Fibroblast of gingiva (primary cell): Measurements from ENCODE around the gene ATG2A.
A peak's percentile ranks its signal among the peaks of the same experiment; 100 is the strongest.

ENCODE experiments used
- DNase-seq: peaks from one replicate; pipeline ENCODE4 v3.0.0-alpha.2; 2011; ENCODE audit warnings: low read depth

Gene ATG2A

DNA sequence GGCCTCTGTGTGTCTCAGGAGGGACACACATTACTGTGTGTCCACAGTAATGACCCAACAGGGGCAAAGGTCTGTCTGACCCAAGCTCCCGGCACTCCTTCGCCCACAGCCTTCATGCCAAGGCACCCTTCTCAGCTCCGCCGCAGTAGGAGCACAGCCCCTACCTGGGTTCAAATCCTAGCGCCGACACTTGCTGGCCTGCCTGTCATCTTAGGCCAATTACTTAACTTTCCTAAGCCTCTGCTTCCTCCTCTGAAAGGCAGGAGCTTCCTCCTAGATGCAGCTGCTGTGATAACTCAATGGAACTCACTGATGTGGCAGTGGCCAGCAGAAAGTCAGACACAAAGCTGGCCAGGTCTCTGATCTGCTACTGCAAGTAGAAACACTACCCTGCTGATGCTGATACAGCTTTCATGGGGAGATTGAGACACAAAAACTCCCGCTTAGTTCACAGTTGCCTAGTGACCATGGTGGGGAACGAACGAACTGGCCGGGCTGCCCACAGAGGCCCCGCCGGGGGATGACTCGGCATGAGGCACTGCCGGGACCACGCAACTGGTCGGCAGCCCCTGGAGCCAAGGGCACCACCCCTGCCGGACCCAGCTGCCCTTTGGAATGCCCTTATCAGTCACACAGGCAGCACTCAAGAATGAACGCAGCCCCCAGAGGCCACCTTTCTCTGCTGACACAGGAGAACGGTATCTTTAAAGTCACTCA, 46.7 kb downstream of the ATG2A start:
- DNase-seq = peak; percentile 60

DNA sequence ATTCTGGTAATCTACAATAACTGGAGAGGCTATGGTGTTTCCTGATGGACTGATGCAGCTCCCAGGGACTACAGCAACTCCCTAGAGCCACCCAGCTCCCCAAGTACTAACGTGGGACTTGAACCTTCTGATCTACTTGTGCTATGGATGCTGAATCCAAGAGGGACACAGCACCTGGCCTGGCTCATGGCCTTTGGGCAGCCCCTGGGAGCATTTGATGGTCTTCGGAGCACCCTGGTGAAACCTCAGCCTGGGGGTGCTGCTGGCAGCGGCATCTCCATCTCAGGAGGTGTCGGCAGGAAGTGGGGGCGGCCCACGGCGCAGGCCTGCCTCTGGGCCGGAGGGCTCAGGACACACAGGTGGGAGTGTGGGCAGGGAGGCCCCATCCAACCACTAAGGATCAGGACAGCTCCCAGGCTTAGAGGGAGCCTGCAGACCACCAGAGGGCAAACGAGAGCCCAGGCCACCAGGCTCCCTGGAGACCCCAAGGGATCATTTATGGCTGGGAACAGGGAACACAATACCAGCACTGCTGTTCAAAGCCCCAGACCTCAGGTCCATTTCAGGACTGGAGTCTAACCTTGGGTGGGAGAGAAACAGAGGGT, 47.3 kb downstream of the ATG2A start:
- DNase-seq = no peak

DNA sequence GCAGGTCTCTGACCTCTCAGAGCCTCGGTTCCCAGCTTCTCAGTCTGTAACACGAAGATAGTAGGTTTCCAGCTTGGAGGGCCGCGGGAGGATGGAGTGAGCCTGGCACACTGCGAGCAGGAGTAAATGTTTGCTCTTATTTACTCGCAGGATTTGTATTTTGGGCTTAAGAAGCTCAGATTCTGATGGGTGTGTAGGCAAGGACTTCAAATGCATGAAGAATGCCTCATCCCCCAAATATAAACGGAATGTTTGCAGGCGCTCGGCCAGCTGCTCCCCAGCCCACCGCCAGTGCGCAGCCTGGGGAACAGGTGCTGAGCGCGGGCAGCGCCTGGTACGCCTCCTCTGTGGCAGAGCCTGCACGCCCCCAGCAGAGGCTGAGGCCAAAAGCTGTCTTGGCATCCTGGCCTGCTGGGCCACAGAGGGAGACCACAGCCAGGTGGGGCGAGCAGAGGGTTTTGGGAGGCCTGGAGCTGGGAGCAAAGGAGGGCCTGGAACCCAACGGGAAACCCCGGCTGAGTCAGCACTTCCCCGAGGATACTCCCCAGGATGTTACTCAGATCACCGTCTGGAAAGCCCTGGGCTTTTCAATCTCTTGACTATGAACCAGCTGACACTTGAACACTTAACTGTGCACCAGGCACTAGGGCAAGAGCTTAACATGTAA, 48.0 kb downstream of the ATG2A start:
- DNase-seq = peak; percentile 41

DNA sequence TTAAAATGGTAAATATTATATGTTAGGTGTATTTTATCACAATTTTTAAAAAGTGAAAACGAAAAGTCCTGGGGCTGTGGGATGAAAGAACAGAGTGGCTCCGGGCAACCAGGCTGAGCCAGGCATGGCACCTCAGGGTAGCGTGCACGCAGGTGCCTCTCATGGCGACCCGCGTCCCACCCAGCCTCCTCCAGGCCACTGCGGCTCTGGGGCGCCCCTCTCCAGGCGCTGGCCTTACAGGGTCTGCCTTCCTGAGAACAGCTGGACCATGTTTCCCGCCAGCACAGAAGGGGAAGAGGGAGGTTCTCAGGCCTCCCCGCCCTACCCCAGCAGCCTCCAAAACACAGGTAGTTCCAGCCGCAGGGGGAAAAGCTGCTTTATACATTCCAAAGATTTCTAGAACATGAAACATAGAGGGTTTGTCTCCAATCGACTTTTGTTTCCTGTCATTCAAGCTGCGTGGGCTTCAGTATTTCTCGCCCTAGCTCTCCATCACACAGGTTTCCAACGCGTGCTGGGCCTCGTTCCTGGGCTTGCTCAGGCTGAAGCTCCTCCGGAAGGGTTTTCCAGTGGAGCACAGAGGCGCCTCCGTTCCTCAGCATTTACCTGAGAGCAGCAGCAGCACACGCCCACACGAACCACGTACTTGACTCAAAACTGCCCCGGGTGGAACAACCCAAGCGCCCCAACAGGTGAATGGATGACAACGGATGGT, 49.1 kb downstream of the ATG2A start:
- no peak for DNase-seq

DNA sequence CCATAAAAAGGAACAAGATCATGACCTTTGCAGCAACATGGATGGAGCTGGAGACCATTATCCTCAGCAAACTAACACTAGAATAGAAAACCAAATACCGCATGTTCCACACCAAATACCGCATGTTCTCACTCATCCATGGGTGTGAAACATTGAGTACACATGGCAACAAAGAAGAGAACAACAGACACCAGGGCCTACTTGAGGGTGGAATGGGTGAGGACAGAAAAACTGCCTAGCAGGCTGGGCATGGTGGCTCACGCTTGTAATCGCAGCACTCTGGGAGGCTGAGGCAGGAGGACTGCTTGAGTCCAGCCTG, 50.9 kb downstream of the ATG2A start:
- no peak for DNase-seq

DNA sequence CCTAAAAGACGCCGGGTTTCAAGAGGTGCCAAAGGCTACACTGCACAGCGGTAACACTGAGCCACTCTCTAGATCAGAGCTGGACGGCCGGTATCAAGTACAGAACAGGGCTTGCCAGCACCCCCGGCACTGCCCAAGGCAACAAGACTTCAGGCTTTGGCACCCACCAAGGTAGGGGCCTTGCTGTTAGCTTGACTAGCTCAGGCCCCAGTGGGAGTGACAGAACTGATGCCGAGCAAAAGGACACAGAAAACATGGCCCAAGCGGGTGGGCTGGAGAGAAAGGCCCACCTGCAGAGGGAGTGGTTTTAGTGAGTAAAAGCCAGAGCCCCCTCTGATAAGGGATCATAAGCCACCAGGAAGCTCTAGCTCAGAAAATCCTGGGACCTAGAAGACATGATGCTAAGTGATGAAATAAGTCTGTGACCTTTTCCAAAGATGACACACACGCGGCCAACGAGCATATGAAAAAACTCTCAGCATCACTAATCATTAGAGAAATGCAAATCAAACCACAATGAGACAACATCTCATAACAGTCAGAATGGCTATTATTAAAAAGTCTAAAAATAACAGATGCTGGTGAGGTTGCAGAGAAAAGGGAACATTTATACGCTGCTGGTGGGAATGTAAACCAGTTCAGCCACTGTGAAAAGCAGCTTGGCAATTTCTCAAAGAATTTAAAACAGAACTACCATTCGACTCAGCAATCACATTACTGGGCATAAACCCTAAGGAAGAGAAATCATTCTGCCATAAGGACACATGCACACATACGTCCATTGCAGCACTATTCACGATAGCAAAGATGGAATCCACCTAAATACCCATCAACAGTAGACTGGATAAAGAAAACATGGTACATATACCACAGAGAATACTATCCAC, 51.5 kb downstream of the ATG2A start:
- DNase-seq = peak; percentile 82

DNA sequence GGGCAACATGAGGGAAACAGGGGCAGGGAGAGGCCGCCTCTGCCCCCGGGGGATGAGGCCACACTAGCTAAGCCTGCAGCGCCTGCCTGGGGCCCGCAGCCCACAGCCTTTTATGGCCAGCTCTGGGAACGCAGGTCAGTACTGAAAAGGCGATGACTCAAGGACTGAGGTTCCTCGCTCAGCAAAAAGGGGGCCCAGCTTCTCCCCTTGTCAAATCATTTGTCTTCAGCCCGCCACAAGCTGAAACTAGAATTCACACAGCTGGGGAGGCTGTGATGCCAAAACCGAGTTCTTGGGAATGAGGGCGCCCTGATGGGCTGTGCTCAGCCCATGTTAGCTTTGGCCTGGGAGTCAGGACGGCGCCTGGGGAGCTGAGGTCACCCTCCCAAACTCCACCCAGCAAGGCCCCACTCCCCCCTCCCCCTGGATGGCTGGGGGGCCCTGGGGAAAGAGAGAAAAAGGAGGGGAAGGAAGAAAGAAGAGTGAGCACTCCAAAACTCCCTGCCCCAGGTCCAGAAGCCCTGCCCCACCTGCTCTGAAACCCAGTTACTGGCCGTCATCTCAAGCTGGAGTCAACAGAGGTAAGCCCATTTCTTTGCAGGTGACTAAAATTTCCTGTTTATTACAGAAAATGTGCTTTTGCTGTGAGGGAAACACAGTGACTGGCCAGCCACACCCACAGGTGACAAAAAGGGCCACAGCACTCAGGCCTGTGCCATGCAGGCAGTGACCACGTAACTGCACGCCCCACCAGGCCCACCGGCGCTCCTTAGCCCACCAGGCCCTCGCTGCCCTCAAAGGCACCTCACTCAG, 52.3 kb downstream of the ATG2A start:
- peak; percentile 86 for DNase-seq

DNA sequence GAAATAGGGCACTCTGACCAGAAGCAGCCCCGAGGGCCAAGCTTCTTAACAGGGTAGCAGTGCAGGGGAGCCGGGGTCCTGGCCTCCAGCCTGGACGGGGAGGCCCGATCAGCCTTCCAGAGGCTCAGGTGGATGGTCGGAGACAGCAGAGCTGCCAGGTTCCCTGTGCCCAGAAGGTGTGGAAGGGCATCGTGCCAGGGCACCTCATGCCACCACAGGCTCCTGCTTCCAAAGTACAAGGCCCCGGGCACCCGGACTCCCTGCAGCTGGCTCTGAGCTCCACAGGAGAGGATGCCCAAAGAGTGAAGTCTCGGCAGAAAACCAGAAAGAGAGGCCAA, 52.9 kb downstream of the ATG2A start:
- no peak for DNase-seq

DNA sequence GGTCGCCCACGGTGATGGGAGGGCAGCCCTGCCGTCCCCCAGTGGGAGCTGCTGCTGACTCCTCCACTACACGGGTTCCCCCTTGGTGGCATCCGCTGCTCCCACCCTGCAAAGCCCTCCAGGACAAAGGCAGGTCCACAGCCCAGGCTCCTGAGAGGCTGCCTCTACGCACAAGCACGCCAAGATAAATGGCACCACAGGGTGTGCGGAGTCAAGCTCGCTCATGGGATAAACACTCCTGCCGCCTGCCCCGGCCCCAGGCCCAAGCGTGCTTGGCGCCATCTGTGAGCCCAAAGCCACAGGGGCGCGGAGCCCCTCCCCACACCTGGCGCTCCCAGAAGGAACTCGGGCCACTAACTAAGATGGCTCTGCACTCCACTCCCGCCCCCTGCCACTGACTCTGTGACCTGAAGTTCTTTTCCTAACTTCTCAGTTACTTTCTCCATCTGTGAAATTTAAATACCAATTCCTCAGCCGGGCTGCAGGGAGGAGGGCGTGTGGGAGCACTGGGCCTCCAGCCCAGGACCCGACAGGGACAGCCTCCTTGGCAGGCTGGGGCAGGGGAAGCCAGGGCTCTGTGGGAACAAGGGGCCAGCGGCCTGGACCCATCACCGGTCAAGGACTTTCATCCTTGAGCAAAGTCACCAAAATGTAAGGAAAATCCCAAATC, 53.5 kb downstream of the ATG2A start:
- peak; percentile 37 for DNase-seq

DNA sequence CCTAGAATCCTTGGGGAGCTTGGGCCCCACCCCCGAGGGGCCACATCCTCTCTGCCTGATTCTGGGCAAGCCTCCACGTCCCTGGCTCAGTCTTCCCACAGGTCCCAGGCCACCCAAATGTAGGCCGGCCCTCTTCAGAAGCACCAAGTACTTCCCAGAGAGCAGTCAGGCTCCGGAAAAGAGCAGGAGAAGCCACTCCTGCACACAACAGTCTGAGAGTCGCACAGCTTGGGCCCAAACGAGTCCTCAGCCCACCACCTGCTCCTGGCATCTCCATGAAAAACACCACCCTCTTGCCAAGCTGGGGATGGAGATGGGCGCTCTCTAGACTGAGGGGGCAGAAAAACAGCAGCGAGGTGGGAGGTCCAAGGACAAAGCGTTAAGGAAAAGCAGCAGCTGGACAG, 54.0 kb downstream of the ATG2A start:
- DNase-seq = no peak

DNA sequence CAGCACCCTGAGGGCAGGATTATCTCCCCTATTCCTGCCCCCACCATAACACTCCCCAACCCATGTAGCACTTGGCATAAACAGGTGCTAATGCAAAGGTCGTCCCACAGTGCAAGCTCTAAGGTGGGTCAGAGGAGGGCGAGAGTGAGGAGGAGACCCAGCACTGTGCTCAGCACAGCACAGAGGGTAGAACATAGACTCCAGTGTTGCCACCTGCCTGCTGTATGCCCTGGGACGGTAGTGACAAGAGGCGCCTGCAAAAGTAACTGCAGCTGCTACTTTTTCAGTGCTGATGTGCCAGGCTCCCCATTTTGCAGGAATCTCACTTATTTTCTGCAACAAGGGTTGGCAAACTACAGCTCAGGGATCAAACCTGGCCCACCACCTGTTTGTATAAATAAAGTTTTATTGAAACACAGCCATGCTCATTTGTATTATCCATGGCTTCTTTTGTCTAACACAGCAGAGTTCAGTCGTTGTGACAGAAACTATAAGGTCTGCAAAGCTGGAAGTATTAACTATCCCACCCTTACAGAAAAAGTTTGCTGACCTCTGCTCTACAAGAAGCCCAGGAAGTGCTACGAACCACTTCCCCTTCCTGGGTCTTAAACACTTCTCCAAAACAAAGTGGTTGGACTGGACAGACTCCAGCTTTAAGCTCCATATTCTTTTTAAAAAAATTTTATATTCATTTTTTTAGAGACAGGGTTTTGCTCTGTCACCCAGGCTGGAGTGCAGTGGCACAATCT, 55.6 kb downstream of the ATG2A start:
- DNase-seq = no peak

DNA sequence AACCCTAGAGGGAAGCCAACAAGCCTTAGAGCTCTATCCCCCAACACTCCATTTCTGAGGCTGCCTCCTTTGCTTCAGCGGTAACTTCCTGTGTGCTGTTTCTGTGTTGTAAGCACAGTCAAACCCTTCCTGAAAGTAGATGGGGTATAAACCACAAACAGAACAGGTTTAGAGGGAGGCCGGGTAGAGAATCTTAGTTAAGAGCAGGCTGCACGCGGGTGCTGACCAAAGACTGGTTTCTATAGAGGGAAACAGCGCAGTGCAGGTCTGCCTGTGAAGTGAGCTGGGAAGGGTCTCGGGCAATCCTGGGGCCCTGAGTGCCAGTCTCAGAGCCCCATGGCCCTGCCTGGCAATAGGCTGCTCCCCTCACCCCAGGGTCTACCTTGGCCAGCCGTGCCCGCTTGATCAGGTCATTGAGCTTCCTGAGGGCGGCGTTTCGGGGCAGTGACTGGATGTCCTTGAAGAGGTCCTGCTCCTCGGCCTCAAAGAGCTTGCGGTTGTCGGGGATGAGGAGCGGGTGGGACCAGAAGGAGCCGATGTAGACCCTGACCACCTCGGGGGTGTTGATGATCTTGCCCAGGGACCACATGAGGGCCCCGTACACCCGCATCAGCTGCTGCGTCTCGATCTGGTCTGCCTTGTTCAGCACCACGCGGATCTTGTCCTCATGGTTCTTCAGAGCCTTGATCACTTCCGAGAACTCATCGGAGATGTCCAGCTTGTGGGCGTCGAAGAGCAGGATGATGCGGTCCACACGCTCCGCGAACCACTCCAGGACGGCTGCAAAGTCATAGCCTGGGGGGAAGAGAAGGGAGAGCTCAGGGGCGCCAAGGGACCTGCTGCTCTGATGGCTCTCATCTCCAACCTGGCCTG, 57.2 kb downstream of the ATG2A start:
- no peak for DNase-seq

DNA sequence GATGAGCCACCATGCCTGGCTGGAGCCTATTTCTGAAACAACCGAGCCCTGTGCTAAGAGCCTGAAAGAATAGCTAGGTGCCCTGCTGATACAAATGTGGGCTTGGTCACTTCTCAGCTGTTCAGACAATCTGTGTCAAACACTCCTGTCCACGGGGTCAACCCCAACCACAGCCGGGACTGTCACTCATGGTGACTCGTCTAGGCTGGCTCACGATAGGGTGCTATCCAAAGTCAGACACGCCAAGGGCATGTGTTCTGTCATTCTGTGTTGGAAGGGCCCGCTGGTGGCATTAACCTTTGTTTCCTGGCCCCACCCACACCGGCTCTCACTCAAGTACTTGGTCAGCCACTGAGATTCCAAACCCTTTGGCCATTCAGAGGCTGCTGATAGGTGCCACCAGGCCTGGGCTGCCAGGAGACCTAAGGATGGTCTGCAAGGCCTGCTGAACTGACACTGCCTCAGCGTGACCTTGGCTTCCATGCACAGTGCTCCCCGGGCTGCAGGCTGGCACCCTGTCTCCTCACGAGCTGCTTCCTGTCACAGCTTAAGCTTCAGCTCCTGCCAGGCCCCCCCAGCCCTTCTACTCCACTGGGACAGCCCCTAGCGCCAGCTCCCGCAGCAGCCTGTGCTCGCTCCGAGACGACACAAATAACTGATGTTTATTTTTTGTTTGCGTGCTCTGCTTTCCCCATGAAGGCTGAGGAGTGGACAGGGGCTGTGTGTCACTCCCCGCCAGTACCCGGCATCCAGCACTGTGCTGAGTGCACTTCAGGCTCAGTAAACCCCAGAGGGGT, 58.3 kb downstream of the ATG2A start:
- DNase-seq = no peak

DNA sequence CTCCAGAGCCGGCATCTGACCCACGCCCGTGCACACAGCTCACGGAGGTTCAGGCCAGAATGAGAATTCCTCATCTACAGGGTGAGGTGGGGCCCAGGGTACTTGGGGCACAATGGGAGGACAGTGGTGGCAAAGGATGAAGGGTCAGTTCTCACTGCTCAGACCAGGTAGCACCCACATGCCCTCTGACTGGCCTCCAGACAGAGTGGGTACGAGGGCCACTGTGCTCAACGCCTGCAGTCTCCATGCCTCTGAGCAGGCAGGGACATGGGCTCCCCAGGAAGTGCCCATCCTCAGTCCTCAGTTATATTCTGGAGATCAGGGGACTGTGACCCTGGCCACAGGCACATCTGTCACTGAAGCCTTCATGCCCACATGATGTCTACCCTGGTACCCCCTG, 59.5 kb downstream of the ATG2A start:
- no peak for DNase-seq

DNA sequence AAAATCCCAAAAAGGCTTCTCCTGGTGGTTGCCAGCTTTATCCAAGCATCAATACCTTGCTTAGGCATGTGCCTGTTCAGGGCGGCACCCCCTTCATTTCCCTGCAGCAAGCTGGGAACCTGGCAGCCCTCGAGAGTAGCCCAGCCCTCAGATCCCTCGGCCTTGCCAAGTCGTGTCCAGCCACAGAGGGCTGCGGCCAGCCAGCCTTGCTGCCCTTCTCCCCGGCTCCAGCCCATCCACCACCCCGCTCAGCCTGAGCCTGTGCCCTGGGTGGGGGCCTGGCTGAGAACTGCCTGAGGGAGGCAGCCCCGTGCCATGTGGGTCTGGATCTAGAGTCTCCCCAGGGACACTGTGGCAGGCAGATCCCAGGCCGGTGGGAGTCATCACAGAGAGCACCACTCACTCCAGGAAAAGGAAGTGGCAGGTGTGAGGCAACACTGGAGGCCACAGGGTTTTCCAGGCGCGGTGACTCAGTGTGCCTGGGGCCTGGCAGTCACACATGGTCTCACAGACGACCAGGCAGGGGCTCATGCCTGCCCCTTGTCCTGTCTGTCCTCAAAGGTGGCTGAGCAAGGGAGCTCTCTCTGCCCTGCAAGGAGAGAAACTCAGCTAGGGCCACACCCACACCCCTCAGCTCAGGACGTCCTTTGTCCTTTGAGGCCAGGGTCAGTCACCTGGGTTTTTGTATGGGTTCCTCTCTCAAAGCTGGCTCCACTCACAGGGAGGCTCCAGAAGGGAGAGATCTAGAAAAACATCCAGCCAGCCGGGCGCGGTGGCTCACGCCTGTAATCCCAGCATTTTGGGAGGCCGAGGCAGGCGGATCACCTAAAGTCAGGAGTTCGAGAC, 60.4 kb downstream of the ATG2A start:
- peak; percentile 74 for DNase-seq

DNA sequence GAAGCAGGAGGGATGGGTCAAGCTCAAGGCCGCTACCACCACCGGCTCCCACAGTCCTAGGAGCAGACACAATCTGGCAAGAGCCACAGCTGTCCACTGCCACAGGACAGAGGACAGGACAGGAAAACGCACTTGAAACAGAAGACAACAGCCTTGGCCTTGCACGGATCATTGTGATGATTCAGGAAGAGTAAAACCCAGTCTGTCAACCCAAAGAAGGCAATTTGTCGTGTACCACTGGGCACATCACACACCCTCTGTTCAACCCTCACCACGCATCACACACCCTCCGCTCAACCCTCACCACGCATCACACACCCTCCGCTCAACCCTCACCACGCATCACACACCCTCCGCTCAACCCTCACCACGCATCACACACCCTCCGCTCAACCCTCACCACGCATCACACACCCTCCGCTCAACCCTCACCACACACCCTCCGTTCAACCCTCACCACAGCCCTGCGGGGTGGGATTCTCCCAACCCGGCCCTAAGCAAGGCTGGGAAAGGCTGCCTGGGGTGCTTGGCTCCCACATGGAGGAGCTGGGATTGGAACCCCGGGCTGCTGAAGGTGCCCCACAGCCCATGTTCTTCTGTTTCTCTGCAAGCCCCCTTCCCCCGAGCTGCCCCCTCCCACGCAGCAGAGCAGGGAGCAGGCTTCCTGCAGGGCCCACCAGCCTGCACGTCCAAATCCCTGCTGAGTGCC, 61.3 kb downstream of the ATG2A start:
- DNase-seq = no peak
